K562 (cell line): ENCODE results near the gene MAPK1IP1L. TPM values are rescaled to one million over a fixed set of nuclear protein-coding genes. Genes with fewer than 3 reads are reported as not detected.

ENCODE experiments used
- CBX5 ChIP-seq: IDR thresholded peaks from 2 replicates; pipeline ENCODE4 v1.6.1; 2014; ENCODE audit warnings: low read depth, borderline replicate concordance
- ELF2 ChIP-seq: fragments of 250-450 bp; sonication (Bioruptor Pico); IDR thresholded peaks from 2 replicates; pipeline ENCODE4 v1.5.0; 2021; ENCODE audit warnings: mild to moderate bottlenecking
- ELF4 ChIP-seq: fragments of 450-650 bp; formaldehyde crosslinking; IDR thresholded peaks from 2 replicates; pipeline ENCODE4 v1.4.0; 2022; ENCODE audit warnings: missing genetic modification characterization
- EP400 ChIP-seq: fragments of 450-650 bp; IDR thresholded peaks from 2 replicates; pipeline ENCODE4 v1.6.1; 2017; ENCODE audit warnings: antibody characterized with exemption, mild to moderate bottlenecking, moderate library complexity
- ETS2 ChIP-seq: IDR thresholded peaks from 2 replicates; pipeline ENCODE4 v1.6.1; 2016; ENCODE audit warnings: borderline replicate concordance, missing genetic modification characterization, mild to moderate bottlenecking, moderate library complexity, missing compliant biosample characterization; ENCODE audit not compliant: poor library complexity, severe bottlenecking
- ETV1 ChIP-seq: fragments of 450-650 bp; conservative IDR thresholded peaks from 2 replicates; pipeline ENCODE4 v1.6.1; 2016; ENCODE audit warnings: missing genetic modification characterization, control low read depth, low read depth, missing compliant biosample characterization
- ETV5 ChIP-seq: sonication (generic); formaldehyde crosslinking; IDR thresholded peaks from 2 replicates; pipeline ENCODE4 v1.4.0; 2020; ENCODE audit warnings: low read depth, mild to moderate bottlenecking, missing genetic modification reagents
- FOXJ3 ChIP-seq: sonication (generic); formaldehyde crosslinking; IDR thresholded peaks from 2 replicates; pipeline ENCODE4 v1.4.0; 2020; ENCODE audit warnings: mild to moderate bottlenecking, missing genetic modification reagents
- HINFP ChIP-seq: fragments of 450-650 bp; conservative IDR thresholded peaks from 2 replicates; pipeline ENCODE4 v1.6.1; 2016; ENCODE audit warnings: missing genetic modification characterization, low read depth, mild to moderate bottlenecking, control low read depth, missing compliant biosample characterization
- HOXB6 ChIP-seq: fragments of 250-450 bp; sonication (Bioruptor Pico); IDR thresholded peaks from 2 replicates; pipeline ENCODE4 v1.5.1; 2022; ENCODE audit warnings: mild to moderate bottlenecking, borderline replicate concordance
- KAT2B ChIP-seq: IDR thresholded peaks from one replicate; pipeline ENCODE4 v1.6.1; 2012; ENCODE audit warnings: low read depth, mild to moderate bottlenecking, control low read depth, inconsistent platforms, low read length, moderate library complexity
- KAT7 ChIP-seq: sonication (generic); formaldehyde crosslinking; IDR thresholded peaks from 2 replicates; pipeline ENCODE4 v1.8.0; 2022; ENCODE audit warnings: missing genetic modification reagents, mild to moderate bottlenecking, borderline replicate concordance
- KLF16 ChIP-seq: IDR thresholded peaks from 2 replicates; pipeline ENCODE4 v1.6.1; 2016; ENCODE audit warnings: antibody characterized with exemption
- PHF8 ChIP-seq: fragments of 200-600 bp; sonication (generic); IDR thresholded peaks from 2 replicates; pipeline ENCODE4 v1.6.1; 2012; ENCODE audit warnings: mixed run types, mild to moderate bottlenecking, inconsistent platforms, low read length, moderate library complexity, borderline replicate concordance
- PHTF2 ChIP-seq: fragments of 250-450 bp; sonication (Bioruptor Pico); IDR thresholded peaks from 2 replicates; pipeline ENCODE4 v1.5.0; 2021; ENCODE audit warnings: mild to moderate bottlenecking
- PML ChIP-seq: IDR thresholded peaks from 2 replicates; pipeline ENCODE4 v1.6.1; 2012; ENCODE audit warnings: low read length, inconsistent platforms
- POLR3G ChIP-seq: IDR thresholded peaks from 2 replicates; pipeline ENCODE4 v1.6.1; 2011; ENCODE audit not compliant: insufficient read length, insufficient replicate concordance; ENCODE audit errors: extremely low read depth
- RBM22 ChIP-seq: fragments of 200-400 bp; formaldehyde crosslinking; IDR thresholded peaks from 2 replicates; pipeline ENCODE4 v1.6.1; 2018; ENCODE audit warnings: low read length, low read depth; ENCODE audit not compliant: poor library complexity, severe bottlenecking
- STAG1 ChIP-seq: sonication (generic); formaldehyde crosslinking; IDR thresholded peaks from 2 replicates; pipeline ENCODE4 v1.5.0; 2020; ENCODE audit warnings: missing genetic modification reagents, borderline replicate concordance
- TEAD4 ChIP-seq, 2 experiments: sonication (generic) in 1 of 2; formaldehyde crosslinking in 1 of 2; IDR thresholded peaks; 2 replicates each; pipeline versions ENCODE4 v1.6.1 to v1.8.0; 2012 to 2022; ENCODE audit warnings: borderline replicate concordance in 1 of 2, inconsistent platforms in 1 of 2, low read length in 1 of 2, mild to moderate bottlenecking in 1 of 2, missing genetic modification reagents in 1 of 2
- TFAM ChIP-seq: fragments of 250-450 bp; sonication (Bioruptor Pico); conservative IDR thresholded peaks from 2 replicates; pipeline ENCODE4 v1.5.0; 2021; ENCODE audit warnings: mild to moderate bottlenecking, moderate library complexity
- ZBTB7A ChIP-seq: IDR thresholded peaks from 2 replicates; pipeline ENCODE4 v1.6.1; 2011; ENCODE audit warnings: low read depth, mild to moderate bottlenecking, low read length, moderate library complexity, borderline replicate concordance; ENCODE audit not compliant: control insufficient read depth
- ZNF212 ChIP-seq: fragments of 450-650 bp; formaldehyde crosslinking; IDR thresholded peaks from 2 replicates; pipeline ENCODE4 v1.4.0; 2020; ENCODE audit warnings: mild to moderate bottlenecking
- ZNF324 ChIP-seq: fragments of 250-450 bp; sonication (Bioruptor Pico); IDR thresholded peaks from 2 replicates; pipeline ENCODE4 v1.4.0; 2020; ENCODE audit warnings: mild to moderate bottlenecking
- ZNF398 ChIP-seq: fragments of 250-450 bp; sonication (Bioruptor Pico); IDR thresholded peaks from 2 replicates; pipeline ENCODE4 v1.8.0; 2021; ENCODE audit warnings: moderate library complexity, mild to moderate bottlenecking, inconsistent platforms
- ZNF444 ChIP-seq: fragments of 250-450 bp; sonication (Bioruptor Pico); IDR thresholded peaks from 2 replicates; pipeline ENCODE4 v1.4.0; 2020; ENCODE audit warnings: mild to moderate bottlenecking, moderate library complexity
- ZNF668 ChIP-seq: fragments of 250-450 bp; sonication (Bioruptor Pico); IDR thresholded peaks from 2 replicates; pipeline ENCODE4 v1.8.0; 2022; ENCODE audit warnings: mild to moderate bottlenecking, inconsistent platforms
- polyA plus RNA-seq, 8 experiments: library from polyadenylated mRNA; depleted of rRNA in 4 of 8; stranded (reverse) in 5 of 8; unstranded in 3 of 8; fragments of >200 nt; fragmentation: Nextera tagmentation in 2 of 8; fragmentation: Illumina TruSeq in 1 of 8; extraction: Ambion mirVana in 2 of 8; extraction: Trizol in 1 of 8; gene quantifications; 2 replicates each; pipeline versions ENCODE4 v1.2.1 to v1.2.3, GENCODE V29; 2011 to 2014; ENCODE audit warnings: inconsistent platforms in 1 of 8, missing spikeins in 1 of 8
- total RNA-seq, 7 experiments: library from RNA; depleted of rRNA in 6 of 7; stranded (reverse); fragments of >200 nt in 6 of 7; fragmentation: Illumina TruSeq in 2 of 7; extraction: Trizol in 2 of 7; gene quantifications; 2 replicates each; pipeline versions ENCODE4 v1.2.1 to v1.2.3, GENCODE V29; 2011 to 2021; ENCODE audit warnings: low replicate concordance in 1 of 7

The MAPK1IP1L gene
- total and polyA plus RNA-seq, 9 of the 15 experiments (the other 6 are each of a cell fraction or from before 2014, with no cell fraction given): 32.7 to 99.4 (median 49.8) TPM

- peak; percentile 55; the same call in 1 of the 2 replicates for TF ChIP-seq KAT7 (CRISPR knock-in tag)
- peak; percentile 95 for TF ChIP-seq EP400
- no peak for TF ChIP-seq ZBTB7A
- no peak for TF ChIP-seq CBX5
- TF ChIP-seq KLF16: no peak
- TF ChIP-seq ETS2: no peak
- TF ChIP-seq POLR3G: no peak
- no peak for TF ChIP-seq ZNF668 (CRISPR knock-in tag)
- no peak for TF ChIP-seq HINFP (tag)
- TF ChIP-seq TEAD4 (IDR thresholded peaks at IDR 0.05; ENCODE audit: low read length): no peak
- no peak for TF ChIP-seq TEAD4 (CRISPR knock-in tag; IDR thresholded peaks at IDR 0.05; ENCODE audit: borderline replicate concordance)
- TF ChIP-seq KAT2B: no peak
- no peak for TF ChIP-seq ELF4
- no peak for TF ChIP-seq ZNF444 (CRISPR knock-in tag)
- TF ChIP-seq TFAM (CRISPR knock-in tag): no peak
- no peak for TF ChIP-seq FOXJ3
- no peak for TF ChIP-seq ZNF212 (CRISPR knock-in tag)
- TF ChIP-seq PML: peak; percentile 60; the same call in 1 of the 2 replicates
- no peak for TF ChIP-seq STAG1
- TF ChIP-seq ETV1 (tag): peak; percentile 37; the same call in 1 of the 2 replicates
- no peak for TF ChIP-seq RBM22
- no peak for TF ChIP-seq PHTF2 (CRISPR knock-in tag)
- no peak for TF ChIP-seq HOXB6 (CRISPR knock-in tag)
- TF ChIP-seq PHF8: peak; percentile 88
- peak; percentile 95 for TF ChIP-seq ELF2 (CRISPR knock-in tag)
- no peak for TF ChIP-seq ZNF324
- no peak for TF ChIP-seq ZNF398
- TF ChIP-seq ETV5 (CRISPR knock-in tag): peak; percentile 44; the same call in 1 of the 2 replicates
Observed at GRCh38 chr14:55026793-55027561, 24.5 kb upstream of the MAPK1IP1L start, which contains the start of the genes SOCS4 and WDHD1 (continued).
